GM19467 (cell line): ENCODE measurements around the gene PRSS38.

Experiments
- ATAC-seq: cut with Tn5 transposase; IDR thresholded peaks from one replicate; pipeline ENCODE4 v1.9.1; 2021; ENCODE audit warnings: mild to moderate bottlenecking, moderate library complexity; ENCODE audit not compliant: unreplicated experiment

The PRSS38 gene

GRCh38 chr1:227883641-227884301, 68.3 kb downstream of the PRSS38 start:
- ATAC-seq: no peak

GRCh38 chr1:227884370-227885134, 69.1 kb downstream of the PRSS38 start:
- ATAC-seq: no peak

GRCh38 chr1:227885135-227885647, 69.7 kb downstream of the PRSS38 start:
- no peak for ATAC-seq

GRCh38 chr1:227885648-227886502, 70.4 kb downstream of the PRSS38 start:
- no peak for ATAC-seq

GRCh38 chr1:227886503-227886961, 71.1 kb downstream of the PRSS38 start:
- no peak for ATAC-seq

- ATAC-seq: no peak
These were observed 71.7 kb downstream of the PRSS38 start for GRCh38 chr1:227886993-227887696.

- no peak for ATAC-seq
These were observed 72.4 kb downstream of the PRSS38 start for GRCh38 chr1:227887697-227888403.

- ATAC-seq: no peak
These were observed 73.0 kb downstream of the PRSS38 start for GRCh38 chr1:227888404-227889046.

- no peak for ATAC-seq
These were observed 73.8 kb downstream of the PRSS38 start for GRCh38 chr1:227889047-227889862.

- no peak for ATAC-seq
These were observed 74.5 kb downstream of the PRSS38 start for GRCh38 chr1:227889863-227890405.

- ATAC-seq: no peak
These were observed 75.2 kb downstream of the PRSS38 start for GRCh38 chr1:227890451-227891222.

- ATAC-seq: no peak
These were observed 75.9 kb downstream of the PRSS38 start for GRCh38 chr1:227891223-227891954.

GRCh38 chr1:227891955-227892488, 76.5 kb downstream of the PRSS38 start:
- ATAC-seq: no peak

- ATAC-seq: no peak
These were observed 77.2 kb downstream of the PRSS38 start for GRCh38 chr1:227892489-227893299.

GRCh38 chr1:227893300-227893948, 77.9 kb downstream of the PRSS38 start:
- no peak for ATAC-seq
